ENCODE results near the gene PAPPA2.

GRCh38 chr1:176577646-176578197, 114.7 kb downstream of the PAPPA2 start:
- no peak for TF ChIP-seq CTCF (IDR thresholded peaks at IDR 0.05 in 2 of 3, conservative IDR thresholded peaks at IDR 0.05 in 1 of 3; ENCODE audit: insufficient read depth in 2 of 3, low read depth in 1 of 3, low read length in 3 of 3)
- no peak for TF ChIP-seq POLR2A (conservative IDR thresholded peaks at IDR 0.05)
- TF ChIP-seq STAT6 (CRISPR knock-in tag; IDR thresholded peaks at IDR 0.05): no peak
- TF ChIP-seq TGIF2 (CRISPR knock-in tag; IDR thresholded peaks at IDR 0.05): no peak
- TF ChIP-seq DNMT1 (IDR thresholded peaks at IDR 0.05): no peak
- no peak for TF ChIP-seq PTTG1 (tag; IDR thresholded peaks at IDR 0.05; ENCODE audit: low read depth)
- TF ChIP-seq ETS1 (conservative IDR thresholded peaks at IDR 0.05; ENCODE audit: control insufficient read depth, low read depth, low read length): no peak
- no peak for TF ChIP-seq RCOR1 (IDR thresholded peaks at IDR 0.05; ENCODE audit: borderline replicate concordance in 1 of 2, low read depth in 2 of 2, low read length in 2 of 2)
- no peak for TF ChIP-seq ZNF384 (IDR thresholded peaks at IDR 0.05; ENCODE audit: low read depth, low read length)
- TF ChIP-seq REST (IDR thresholded peaks at IDR 0.05; ENCODE audit: borderline replicate concordance): no peak
- no peak for TF ChIP-seq REST (CRISPR knock-in tag; IDR thresholded peaks at IDR 0.05; ENCODE audit: low read depth)
